Right lobe of liver (tissue), 6 donors: ENCODE results near the gene KCNN3. TPM values are rescaled to one million over a fixed set of nuclear protein-coding genes. Genes with fewer than 3 reads are reported as not detected.
A peak's percentile ranks its signal among the peaks of the same experiment; 100 is the strongest.

ENCODE experiments used
- ATAC-seq, 4 donors: fragments of 200-7000 bp; cut with Tn5 transposase; one replicate each; pipeline ENCODE4 v1.9.1; 2020; ENCODE audit warnings: mild to moderate bottlenecking in 4 of 4, moderate library complexity in 4 of 4
- DNase-seq, 3 donors: peaks; one replicate each; pipeline ENCODE4 v3.0.0-alpha.2; 2020
- H3K27ac ChIP-seq, 3 donors: fragments of 200-600 bp; one replicate each; pipeline ENCODE4 v1.8.0; 2022
- H3K27me3 ChIP-seq, 2 donors: fragments of 200-600 bp; one replicate each; pipeline ENCODE4 v1.8.0; 2022
- H3K36me3 ChIP-seq, 4 donors: fragments of 200-600 bp; sonication (generic) in 1 of 4; one replicate each; pipeline versions ENCODE4 v1.5.1 to v1.8.0; 2017 to 2022; ENCODE audit warnings: control low read depth in 1 of 4
- H3K4me1 ChIP-seq, 4 donors: fragments of 200-600 bp; sonication (generic) in 1 of 4; one replicate each; pipeline versions ENCODE4 v1.5.1 to v1.8.0; 2017 to 2022; ENCODE audit warnings: control low read depth in 1 of 4
- H3K4me3 ChIP-seq, 3 donors: fragments of 200-600 bp; one replicate each; pipeline ENCODE4 v1.8.0; 2022
- H3K9me3 ChIP-seq, 4 donors: fragments of 200-600 bp; sonication (generic) in 1 of 4; one replicate each; pipeline versions ENCODE4 v1.5.1 to v1.8.0; 2017 to 2022; ENCODE audit warnings: control low read depth in 1 of 4
- POLR2A ChIP-seq: fragments of 450-650 bp; IDR thresholded peaks from one replicate; pipeline ENCODE4 v1.6.1; 2017; ENCODE audit warnings: antibody characterized with exemption, mild to moderate bottlenecking
- WGBS: methylation state at CpG from one replicate; pipeline ENCODE4 v1.1.6; 2018; ENCODE audit warnings: low coverage, low lambda C conversion rate; ENCODE audit not compliant: insufficient coverage; ENCODE audit errors: missing lambda C conversion rate; 5-methylcytosine and 5-hydroxymethylcytosine counted together
- intact Hi-C, 2 donors: fragments of 100-400 bp; cut with DNase I; formaldehyde crosslinking; loops; one replicate each; pipeline versions ENCODE4 v1.11.2 to v1.14.1; 2022
- long read RNA-seq: library from polyadenylated mRNA; unstranded; transcript quantifications from one replicate; pipeline ENCODE4 v2.0.0, GENCODE V29; 2019
- total RNA-seq, 6 experiments: library from RNA; depleted of rRNA in 2 of 6; stranded (reverse); fragments of >200 nt in 2 of 6; fragmentation: NEBNext Ultra II Directional in 3 of 6; extraction: Animal tissue kit (Norgen Biotek cat#: 25700) in 3 of 6; gene quantifications; one replicate each; pipeline versions ENCODE4 v1.1.0 to v1.2.4, GENCODE V29; 2016 to 2023
- TF ChIP-seq, protein P1 (sequence below), 4 donors: fragments of 200-600 bp in 3 of 4; fragments of 450-650 bp in 1 of 4; IDR thresholded peaks; one replicate each; pipeline versions ENCODE4 v1.5.1 to v1.8.0; 2016 to 2022; ENCODE audit warnings: antibody characterized with exemption in 4 of 4, mild to moderate bottlenecking in 2 of 4
- donor health status: DM: no; HTN: yes; CAD: no.
- donor health status: DM: no; HTN: no; CAD: no.
- donor health status: DM: no; HTN: no; CAD: no.
- donor health status: DM: no; HTN: yes; CAD: no.
- donor health status: DM: no; HTN: yes; CAD: no.

KCNN3 gene
- total RNA-seq: under 1 TPM; 0.15 to 0.64 (median 0.32) TPM
- long read RNA-seq: 0 reads

DNA sequence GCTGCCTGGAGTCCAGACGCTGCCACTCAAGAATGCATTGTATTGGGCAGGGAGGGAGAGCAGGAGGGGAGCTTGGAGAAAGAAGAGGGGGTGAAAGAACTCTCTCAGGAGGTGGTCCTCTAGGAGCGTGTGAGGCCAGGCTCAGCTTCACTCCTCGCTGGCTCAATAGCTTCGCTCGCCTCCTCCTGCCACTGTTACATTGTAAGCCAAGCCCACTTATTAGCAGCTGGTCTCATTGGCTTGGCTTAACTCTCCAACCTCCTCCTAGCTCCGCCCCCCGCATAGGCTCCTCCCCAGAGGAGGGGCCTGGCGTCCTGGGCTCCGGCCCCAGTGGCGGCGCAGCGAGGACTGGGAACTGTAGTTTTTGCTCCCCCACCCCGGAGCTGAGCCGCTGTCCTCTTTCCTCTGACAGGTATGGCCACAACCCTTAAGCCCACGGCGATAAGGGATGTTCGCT lies at the start of gene KCNN3:
Gene KCNN3, minus strand, starts transcription at position 167 of the 457 bp plus-strand sequence. CDS start 317 bp downstream, outside the sequence.
- Histone ChIP-seq H3K27me3 (no peaks in the 10 kb centered on the region), H3K4me1 (peaks cover 0 to 4% (median 0%) of the 10 kb centered on the region in 4 donors), H3K4me3 (peak within 1 kb of the TSS in 1 of 3 donors; percentile 16), H3K9me3 (no peaks in the 10 kb centered on the region), H3K27ac (no peak within 1 kb of the TSS), H3K36me3 (no peaks in the 10 kb centered on the region)
- ATAC-seq (peak; percentile 98 to 99 (median 99)), DNase-seq (peak; percentile 86 to 92 (median 90))
- 4% methylated on average over 12 of the region's 17 CpGs for WGBS
- TF ChIP-seq, protein P1, sequence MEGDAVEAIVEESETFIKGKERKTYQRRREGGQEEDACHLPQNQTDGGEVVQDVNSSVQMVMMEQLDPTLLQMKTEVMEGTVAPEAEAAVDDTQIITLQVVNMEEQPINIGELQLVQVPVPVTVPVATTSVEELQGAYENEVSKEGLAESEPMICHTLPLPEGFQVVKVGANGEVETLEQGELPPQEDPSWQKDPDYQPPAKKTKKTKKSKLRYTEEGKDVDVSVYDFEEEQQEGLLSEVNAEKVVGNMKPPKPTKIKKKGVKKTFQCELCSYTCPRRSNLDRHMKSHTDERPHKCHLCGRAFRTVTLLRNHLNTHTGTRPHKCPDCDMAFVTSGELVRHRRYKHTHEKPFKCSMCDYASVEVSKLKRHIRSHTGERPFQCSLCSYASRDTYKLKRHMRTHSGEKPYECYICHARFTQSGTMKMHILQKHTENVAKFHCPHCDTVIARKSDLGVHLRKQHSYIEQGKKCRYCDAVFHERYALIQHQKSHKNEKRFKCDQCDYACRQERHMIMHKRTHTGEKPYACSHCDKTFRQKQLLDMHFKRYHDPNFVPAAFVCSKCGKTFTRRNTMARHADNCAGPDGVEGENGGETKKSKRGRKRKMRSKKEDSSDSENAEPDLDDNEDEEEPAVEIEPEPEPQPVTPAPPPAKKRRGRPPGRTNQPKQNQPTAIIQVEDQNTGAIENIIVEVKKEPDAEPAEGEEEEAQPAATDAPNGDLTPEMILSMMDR (IDR thresholded peaks at IDR 0.05): no peak
- TF ChIP-seq POLR2A: no peak
- intact Hi-C loops: loop anchor here in 1 of 2 donors (10.0 kb wide), 1 partner anchor 115 kb away; no protein-coding TSS in a partner anchor

DNA sequence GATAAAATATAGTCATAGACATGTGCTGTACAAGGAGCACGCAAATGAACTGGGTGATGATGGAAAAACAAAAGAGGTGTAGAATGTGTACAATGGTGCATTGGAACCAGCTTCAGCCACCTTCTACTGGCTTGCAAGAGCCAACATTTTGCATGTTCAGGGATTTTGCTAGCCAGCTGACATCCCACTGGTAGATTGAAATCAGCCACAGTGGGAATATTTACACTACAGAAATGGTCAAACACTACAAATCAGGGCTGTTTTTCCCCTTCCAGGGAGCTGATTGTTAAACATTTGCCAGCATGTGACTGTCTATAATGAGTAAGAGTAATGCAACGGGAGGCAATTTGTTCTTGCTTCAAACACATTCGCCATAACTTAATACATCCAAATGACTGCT lies 43.2 kb upstream of the KCNN3 start:
- Histone ChIP-seq H3K36me3 (no peaks in the 10 kb centered on the region), H3K9me3 (no peaks in the 10 kb centered on the region), H3K27me3 (no peaks in the 10 kb centered on the region), H3K27ac (no peak overlapping the region), H3K4me1 (no peaks in the 10 kb centered on the region), H3K4me3 (no peak overlapping the region)
- 87% methylated on average over 3 of the region's 3 CpGs for WGBS
- ATAC-seq: no peak
- intact Hi-C loops: no loop called here
- no peak for DNase-seq
- no peak for TF ChIP-seq POLR2A
- TF ChIP-seq, protein P1 (IDR thresholded peaks at IDR 0.05): no peak

DNA sequence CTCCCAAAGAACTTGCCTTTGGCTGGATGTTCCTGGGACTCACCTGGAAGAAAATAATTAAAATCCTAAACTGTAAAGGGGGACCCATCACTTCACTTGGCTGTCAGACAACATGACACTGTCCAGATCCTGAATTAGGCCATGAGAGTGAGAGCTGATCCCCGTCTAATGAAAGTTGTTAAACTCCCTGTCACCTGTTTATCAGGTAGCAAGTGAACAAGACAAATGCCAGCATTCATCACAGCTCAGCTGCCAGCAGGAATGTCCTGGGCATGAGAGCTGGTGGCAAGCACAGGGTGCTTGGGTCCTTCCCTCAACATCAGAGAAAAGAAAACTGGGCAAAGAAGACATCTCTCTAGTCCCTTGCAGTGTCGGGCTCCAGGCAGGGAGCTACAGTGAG lies 42.7 kb upstream of the KCNN3 start:
- 94% methylated on average over 2 of the region's 2 CpGs for WGBS
- no peak for TF ChIP-seq POLR2A
- TF ChIP-seq, protein P1 (IDR thresholded peaks at IDR 0.05): no peak
- Histone ChIP-seq H3K4me1 (no peaks in the 10 kb centered on the region), H3K27ac (no peak overlapping the region), H3K4me3 (no peak overlapping the region), H3K36me3 (no peaks in the 10 kb centered on the region), H3K27me3 (no peaks in the 10 kb centered on the region), H3K9me3 (no peaks in the 10 kb centered on the region)
- DNase-seq: no peak
- intact Hi-C loops: no loop called here
- no peak for ATAC-seq

DNA sequence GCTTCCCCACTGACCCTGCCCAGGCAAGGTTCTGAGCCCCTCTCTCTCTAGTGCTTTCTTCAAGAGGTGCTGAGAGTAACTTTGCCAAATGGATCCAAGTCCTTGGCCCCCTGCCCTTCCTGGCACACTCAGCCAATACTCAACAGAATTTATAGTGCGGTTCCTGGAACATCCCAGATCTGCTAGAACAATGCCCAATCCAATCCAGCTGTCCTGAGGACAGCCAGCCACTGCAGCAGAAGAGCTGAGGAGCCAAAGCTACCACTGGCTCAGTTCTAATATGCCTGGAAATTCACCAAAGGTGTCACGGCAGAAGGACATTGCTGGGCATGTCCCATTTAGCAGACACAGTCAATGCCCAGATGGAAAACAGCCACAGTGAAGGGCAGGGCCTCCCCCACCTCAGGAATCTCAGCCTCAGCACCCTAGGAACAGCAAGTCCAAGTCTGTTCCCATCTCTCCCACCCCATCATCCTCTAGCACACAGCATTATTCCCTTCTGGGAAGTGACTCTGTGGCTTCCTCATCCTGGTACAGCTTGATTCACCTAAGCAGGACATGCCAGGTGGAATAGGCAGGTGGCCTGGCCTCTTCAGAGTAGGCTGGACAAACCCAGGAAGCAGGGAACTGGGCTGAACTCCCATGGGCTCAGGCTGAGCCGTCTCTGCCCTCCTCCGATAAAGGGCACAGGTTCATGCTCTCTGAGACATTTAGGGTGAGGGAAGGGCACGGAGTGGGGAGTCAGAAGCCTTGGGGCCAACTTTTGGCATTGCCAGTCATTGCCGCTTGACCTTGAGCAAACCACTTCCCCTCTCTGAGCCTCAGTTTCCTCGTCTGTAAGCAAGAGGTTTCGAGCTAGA lies 41.8 kb upstream of the KCNN3 start:
- TF ChIP-seq, protein P1 (IDR thresholded peaks at IDR 0.05): no peak
- TF ChIP-seq POLR2A: no peak
- no peaks in the 10 kb centered on the region for H3K4me1 ChIP-seq
- no peak overlapping the region for H3K4me3 ChIP-seq
- no peaks in the 10 kb centered on the region for H3K9me3 ChIP-seq
- 100% methylated on average over 2 of the region's 8 CpGs for WGBS
- no peaks in the 10 kb centered on the region for H3K27me3 ChIP-seq
- intact Hi-C loops: no loop called here
- ATAC-seq (no peak), DNase-seq (no peak)
- H3K36me3 ChIP-seq: no peaks in the 10 kb centered on the region
- H3K27ac ChIP-seq: no peak overlapping the region
